ENCODE measurements around the gene ARIH1.

Gene ARIH1

DNA sequence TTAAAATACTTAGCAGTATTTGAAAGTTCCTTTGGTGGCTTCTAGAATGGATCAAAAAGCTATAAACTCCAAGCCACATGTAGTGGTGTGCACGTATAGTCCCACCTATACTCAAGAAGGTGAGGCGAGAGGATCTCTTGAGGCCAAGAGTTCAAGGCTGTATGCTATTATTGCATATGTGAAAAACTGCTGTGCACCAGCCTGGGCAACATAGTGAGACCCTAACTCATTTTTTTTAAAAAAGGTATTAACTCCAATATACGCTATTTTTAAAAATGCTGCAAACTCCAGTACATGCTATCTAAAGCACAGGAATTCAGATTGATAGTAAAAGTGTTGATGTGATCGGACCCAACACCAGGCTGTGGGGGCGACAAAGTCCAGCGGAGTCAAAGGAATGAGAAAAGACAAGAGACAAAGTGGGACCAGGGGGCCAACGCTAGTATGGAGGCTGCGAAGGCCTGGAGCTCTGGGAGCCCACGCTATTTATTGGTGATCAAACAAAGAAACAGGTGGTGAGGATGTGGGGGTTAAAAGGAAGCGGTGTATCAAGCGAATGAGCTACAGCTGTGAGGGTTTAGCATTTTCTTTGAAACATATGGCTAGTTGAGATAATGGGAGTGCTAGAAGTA, 66.6 kb downstream of the ARIH1 start:
- no peak for DNase-seq (ENCODE audit: low read depth)

DNA sequence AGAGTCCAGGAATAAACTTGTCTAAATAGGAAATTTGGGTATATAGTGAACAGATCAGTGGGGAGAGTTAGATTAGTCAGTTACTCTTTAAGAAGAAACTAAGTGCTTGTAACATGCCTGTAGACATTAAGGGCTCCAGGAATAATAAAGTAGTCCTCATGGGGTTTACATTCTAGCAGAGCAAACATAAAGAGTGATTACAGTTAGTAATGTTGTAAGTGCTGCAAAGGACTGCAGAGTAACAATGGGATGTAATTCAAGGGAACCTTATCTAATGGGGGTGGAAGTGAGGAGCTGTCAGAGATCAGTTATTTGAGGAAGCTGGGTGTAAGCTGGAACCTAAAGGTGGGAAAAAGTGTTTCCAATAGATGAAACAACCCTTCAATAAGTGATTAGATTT, 67.5 kb downstream of the ARIH1 start:
- DNase-seq (ENCODE audit: low read depth) = no peak

DNA sequence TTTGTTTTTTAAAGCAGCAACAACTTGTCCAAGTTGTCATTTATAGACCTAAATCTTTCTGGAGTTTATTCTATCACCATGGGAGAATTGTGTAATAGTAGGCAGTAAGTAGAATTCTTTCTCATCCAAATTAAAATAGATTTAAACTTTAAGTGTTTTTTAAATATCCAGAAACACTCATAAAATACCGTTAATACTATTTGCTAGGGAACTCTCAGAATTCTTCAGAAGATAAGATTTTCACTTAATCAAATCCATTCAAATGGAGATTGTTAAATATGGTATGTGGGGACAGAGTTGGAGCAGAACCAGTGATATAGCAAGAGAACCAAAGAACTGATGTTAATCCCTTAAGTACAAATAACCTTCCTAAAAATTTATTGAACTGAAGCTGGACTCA, 71.0 kb downstream of the ARIH1 start:
- DNase-seq (ENCODE audit: low read depth) = no peak

DNA sequence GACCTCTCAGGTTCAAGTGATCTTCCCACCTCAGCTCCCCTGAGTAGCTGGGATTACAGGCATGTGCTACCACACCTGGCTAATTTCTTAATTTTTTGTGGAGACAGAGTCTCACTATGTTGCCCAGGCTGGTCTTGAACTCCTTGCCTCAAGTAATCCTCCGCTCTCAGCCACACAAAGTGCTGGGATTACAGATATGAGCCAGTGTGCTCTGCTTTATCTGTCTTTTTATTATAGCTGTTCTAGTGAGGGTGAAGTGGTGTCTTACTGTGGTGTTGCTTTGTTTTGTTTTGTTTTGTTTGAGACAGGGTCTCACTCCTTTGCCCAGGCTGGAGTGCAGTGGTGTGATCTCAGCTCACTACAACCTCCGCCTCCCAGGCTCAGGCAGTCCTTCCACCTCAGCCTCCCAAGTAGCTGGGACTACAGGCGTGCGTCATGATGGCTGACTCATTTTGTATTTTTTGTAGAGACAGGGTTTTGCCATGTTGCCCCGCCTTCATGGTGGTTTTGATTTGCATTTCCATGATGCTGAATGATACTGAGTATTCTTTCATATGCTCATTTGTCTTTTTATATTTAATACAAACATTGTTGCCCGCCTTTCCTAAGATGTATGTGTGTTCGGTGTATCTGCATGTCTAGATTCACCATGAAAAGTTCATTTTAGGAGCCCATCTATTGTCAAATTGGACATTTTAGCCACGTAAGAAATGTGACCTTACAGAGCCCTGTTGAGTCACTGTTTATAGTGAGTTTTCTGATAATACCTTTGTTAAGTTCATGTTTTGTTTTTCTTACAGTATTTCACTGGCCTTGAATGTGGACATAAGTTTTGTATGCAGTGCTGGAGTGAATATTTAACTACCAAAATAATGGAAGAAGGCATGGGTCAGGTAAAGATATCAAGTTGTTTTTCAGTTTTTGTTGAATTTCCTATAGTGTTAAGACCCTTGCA, 80.6 kb downstream of the ARIH1 start:
- peak; percentile 14 for DNase-seq (ENCODE audit: low read depth)

DNA sequence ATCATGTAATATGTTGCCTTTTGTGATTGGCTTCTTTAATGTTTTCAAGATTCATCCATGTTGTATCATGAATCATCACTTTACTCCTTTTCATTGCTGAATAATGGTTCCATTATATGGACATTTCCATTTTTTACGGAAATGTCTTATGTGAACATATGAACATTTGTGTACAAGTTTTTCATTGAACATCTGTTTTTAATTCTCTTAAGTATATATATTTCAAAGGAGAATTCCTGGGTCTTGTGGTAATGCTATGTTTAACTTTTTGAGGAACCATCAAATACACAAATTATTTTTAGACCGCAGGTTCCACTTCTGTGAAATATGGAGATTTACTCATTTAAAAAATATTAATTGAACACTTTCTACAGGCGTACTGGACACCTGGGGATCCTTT, 85.7 kb downstream of the ARIH1 start:
- no peak for DNase-seq (ENCODE audit: low read depth)

DNA sequence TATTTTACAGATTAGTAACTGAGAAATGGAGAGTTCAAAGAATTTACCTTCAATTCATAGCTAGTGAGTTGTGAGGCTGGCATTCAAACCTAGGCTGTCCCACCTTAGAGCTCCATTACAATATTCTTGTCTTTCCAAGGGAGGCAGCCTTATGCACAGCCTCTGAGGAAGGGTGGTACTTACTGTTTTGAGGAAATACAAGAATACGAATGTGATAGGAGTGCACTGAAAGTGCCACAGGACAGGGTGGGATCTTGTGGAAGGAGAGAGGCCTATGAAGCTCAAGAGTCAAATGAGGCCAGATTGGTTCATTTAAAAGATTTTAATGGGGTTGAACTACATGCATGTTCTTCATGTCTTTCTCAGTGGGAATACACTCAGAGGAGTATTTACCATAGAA, 86.3 kb downstream of the ARIH1 start:
- DNase-seq (ENCODE audit: low read depth) = no peak

DNA sequence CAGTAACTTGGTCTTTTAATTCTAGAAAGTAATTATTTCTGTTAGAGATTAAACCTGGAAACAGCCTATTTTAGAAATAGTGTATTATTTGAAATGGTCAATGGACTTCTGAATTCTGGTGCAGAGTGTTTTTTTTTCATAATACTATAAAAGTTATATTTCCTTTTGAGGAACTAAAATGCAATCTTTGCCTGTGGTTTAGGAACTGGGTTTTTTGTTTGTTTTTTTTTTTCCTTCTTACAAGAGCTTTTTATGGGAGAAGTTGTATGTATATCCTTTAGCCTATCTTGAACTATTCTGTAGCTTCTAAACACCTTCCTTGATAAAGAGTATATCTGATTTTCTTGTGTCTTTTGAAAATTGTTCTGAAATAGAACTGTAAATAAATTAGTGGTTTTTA, 88.3 kb downstream of the ARIH1 start:
- DNase-seq (ENCODE audit: low read depth) = no peak

DNA sequence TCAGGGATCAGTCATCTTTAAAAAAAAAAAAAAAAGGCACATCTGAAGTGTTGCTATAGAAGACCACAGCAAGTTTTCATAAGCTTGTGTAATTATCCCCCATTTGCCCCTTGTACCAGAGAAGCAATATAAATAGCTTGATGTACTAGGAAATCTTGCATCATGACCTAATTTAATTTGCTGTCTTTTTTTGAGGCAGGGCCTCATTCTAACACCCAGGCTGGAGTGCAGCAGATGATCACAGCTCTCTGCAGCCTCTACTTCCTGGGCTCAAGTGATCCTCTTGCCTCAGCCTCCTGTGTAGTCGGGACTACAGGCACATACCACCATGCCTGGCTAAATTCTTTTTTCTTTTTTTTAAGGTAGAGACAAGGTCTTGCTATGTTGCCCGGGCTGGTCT, 88.7 kb downstream of the ARIH1 start:
- DNase-seq (ENCODE audit: low read depth) = no peak

DNA sequence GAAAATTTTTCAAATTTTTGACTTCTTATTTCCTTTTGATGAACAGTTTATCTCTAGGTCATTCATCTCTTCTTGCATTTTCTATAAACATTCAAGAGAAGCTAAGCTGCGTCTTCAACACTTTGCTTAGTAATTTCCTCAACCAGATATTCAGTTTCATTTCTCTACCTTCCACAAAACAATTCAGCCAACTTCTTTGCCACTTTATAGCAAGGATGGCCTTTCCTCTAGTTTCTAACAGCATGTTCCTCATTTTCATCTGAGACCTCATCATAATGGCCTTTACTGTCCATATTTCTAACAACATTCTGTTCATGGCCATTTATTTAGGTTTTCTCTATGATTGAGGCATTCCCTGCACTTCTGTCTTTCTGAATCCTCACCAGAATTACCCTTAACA, 90.0 kb downstream of the ARIH1 start:
- no peak for DNase-seq (ENCODE audit: low read depth)

DNA sequence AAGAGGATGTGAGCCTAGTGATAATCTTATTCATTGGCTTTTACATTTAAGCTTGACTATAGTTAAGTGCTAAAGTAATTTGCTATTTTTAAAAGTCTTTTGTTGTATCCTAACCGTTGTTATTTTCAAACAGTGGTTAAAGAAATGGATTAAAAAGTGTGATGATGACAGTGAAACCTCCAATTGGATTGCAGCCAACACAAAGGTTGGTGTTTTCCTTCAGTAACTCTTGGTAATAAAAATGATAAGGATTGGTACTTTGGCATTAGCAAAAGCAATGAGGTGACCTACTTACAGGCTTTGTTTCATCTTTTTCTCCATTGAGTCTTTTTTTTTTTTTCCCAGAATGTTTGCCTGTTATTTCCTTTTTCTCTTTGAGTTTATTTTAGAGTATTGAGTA, 92.8 kb downstream of the ARIH1 start:
- no peak for DNase-seq (ENCODE audit: low read depth)

DNA sequence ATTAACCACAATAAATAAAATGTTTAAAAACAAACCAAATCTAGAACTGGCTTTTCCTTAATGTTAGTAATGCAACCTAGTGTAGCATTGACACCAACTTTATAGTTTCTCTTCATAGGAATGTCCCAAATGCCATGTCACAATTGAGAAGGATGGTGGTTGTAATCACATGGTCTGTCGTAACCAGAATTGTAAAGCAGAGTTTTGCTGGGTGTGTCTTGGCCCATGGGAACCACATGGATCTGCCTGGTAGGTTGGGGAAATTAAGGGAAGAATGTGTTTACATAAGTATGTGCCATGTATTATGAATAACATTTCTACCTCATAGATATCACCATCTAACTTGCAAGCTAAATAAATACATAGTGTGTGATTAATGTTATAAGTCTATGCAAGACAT, 95.9 kb downstream of the ARIH1 start:
- DNase-seq (ENCODE audit: low read depth) = no peak

DNA sequence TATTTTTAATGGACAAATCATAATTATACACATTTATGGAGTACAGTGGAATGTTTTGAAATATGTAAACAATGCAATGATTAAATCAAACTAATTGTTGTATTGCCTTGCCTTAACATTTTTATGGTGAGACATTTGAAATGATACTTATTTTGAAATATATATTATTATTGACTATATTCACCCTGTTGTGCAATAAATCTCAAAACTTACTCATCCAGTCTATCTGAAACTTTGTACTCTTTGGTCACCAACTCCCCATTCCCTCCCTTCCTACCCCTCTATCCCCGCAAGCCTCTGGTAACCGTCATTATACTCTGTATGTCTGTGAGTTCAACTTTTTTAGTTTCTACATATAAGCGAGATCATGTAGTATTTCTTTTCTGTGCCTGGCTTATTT, 105.7 kb downstream of the ARIH1 start:
- no peak for DNase-seq (ENCODE audit: low read depth)

DNA sequence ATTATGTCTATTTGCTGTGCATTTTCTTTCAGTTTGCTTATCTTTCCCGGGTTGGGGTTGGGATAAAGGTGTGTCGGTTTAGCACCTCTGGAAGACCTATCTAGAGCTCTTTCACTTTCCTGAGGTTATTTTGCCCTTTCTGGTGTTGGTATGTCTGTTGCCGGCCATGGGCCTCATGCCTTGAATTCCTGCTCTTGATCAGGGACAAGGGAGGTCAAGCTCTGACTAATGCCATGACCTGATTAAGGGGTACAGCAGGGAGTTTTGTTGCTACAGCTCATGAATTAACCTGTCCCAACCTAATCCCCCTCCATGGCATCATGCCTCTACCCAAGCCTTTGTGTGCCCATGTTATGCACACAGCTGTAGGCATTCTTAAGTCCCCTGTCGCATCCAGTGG, 109.9 kb downstream of the ARIH1 start:
- DNase-seq (ENCODE audit: low read depth) = no peak

DNA sequence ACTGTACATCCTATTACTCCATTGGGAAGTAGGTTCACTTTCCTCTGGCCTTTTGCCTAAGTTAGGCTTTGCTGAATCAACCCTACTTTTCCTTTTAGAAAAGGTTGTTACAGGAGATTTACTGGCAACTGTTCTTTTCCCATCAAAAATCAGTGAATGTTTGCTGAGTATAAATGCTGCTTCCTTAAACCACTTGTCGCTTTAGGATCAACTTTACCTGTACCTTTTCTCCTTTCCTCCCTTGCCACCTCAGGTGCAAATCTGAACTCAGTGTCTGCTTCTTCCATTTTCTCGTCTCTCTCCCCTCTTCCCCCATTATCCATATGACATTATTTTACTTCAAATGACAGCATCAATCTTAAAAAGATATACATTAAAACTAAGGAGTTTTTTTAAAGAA, 110.9 kb downstream of the ARIH1 start:
- no peak for DNase-seq (ENCODE audit: low read depth)

DNA sequence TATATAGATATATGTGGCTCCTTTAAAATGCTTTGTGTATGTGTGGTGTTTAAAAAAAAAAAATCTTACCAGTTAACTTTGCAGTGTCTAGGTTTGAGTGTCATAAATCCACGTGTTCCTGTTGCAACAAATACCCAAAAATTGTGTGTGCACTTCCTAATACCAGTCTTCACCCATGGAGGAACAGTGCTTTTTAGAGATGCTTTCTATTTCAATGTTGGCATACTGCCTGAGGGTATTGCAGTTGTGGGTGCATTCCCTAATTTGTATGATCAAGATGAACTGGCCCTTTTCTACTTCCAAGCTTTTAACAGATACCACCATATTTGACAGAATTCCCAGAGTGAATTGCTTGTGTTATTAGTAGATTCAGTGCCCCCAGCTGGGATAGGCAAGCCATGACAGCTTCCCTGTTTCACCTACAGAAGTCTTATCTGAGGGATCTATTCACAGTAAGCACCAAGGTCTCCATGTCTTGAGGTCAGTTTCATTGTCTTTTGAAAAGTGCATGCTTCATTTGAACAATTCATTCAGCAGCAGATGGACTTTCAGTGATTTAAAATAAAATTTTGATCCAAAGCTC, 111.4 kb downstream of the ARIH1 start:
- peak; percentile 4 for DNase-seq (ENCODE audit: low read depth)

DNA sequence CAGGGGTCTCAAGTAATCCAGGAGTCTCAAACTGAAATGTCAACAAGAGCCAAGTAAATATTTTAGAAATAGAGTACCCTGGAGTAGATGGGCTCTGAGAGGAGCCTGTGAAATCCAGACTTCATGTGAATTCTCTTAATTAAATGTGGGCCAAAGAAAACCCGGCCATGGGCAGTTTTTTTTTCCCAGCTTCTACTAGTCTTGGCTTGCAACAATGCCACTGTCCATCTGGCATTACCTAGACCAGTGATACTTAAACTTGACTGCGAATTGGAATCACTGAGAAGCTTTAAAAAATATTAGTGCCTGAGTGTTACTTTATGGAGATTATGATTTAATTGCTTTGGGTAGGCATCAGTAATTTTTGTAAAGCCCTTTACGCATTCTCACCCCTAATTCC, 114.0 kb downstream of the ARIH1 start:
- no peak for DNase-seq (ENCODE audit: low read depth)

DNA sequence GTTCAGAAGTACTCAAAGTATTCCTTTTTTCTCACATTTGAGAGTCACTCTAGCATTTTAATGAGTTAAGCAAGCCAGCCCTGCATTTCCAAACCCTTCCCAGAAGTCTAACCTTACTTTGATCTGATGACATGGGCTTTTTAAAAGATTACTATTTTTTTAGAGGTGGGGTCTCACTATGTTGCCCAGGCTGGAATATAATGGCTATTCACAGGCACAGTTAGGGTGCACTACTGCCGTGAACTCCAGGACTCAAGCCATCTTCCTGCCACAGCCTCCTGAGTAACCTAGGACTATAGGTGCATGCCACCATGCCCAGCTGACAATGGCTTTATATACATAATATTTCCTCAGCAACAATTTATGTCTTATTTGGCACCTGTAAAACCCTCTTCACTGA, 116.3 kb downstream of the ARIH1 start:
- no peak for DNase-seq (ENCODE audit: low read depth)

DNA sequence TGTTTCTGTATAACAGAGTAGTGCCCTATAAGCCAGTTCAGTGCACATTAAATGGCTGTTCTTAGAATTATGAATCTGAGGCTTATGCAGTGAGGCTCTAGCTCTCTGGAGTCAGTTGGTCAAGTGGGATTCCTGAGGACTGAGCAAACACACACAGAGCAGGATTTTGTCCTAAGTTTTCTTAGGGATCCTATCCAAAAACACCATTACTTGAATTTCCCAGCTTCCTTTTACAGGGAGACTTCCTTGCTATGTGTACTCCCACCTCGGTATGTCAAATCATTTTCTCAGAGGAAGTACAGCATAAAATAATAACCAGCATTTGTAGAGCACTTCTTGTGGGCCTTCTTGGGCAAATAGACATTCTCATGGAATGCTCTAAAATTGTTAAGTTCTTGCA, 117.2 kb downstream of the ARIH1 start:
- DNase-seq (ENCODE audit: low read depth) = peak; percentile 76

DNA sequence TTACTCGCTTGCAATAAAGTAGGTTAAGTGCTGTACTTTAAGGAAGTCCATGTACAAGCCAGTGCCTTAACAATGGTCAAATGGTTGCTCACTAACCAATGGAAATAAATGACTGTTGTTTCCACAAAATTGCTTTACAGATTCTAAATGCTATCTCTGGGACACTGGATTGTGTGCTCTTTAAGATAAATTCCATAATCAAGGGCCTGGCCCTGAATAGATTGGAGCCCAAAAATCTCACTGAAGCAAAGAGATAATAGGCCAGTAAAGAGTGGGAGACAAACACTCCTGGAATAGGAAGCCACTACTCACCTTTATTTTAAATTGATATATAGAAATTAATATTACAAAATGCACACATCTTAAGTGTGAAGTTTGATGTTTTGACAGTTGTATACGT, 118.0 kb downstream of the ARIH1 start:
- DNase-seq (ENCODE audit: low read depth) = no peak

DNA sequence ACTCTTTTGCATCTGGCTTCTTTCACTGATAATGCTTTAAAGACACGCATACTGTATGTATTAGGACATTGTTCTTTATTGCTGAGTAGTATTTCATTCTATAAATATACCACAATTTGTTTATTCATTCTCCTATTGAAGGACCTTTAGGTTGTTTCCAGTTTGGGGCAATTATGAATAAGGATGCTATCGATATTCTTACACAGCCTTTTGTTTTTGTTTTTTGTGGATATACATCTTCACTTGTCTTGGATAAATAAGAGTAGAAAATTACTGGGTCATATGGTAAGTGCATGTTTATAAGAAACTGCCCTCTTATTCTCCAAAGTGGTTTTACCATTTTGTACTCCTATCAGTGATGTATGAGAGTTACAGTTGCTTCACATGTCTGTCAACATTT, 118.5 kb downstream of the ARIH1 start:
- DNase-seq (ENCODE audit: low read depth) = no peak

DNA sequence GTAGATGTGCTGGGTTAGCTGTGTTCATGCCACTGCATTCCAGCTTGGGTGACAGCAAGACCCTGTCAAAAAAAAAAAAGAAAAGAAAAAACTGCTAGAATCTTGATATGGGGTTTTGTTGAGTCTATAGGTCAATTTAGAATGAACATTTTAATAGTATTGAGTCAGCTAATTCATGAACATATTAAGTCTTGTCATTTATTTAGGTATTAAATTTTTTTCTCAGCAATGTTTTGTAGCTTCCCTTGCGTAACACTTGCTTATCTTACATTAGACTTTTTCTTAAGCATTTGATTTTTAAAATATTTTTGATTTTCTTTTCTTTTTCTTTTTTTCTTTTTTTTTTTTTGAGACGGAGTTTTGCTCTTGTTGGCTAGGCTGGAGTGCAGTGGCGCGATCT, 119.7 kb downstream of the ARIH1 start:
- DNase-seq (ENCODE audit: low read depth) = no peak

DNA sequence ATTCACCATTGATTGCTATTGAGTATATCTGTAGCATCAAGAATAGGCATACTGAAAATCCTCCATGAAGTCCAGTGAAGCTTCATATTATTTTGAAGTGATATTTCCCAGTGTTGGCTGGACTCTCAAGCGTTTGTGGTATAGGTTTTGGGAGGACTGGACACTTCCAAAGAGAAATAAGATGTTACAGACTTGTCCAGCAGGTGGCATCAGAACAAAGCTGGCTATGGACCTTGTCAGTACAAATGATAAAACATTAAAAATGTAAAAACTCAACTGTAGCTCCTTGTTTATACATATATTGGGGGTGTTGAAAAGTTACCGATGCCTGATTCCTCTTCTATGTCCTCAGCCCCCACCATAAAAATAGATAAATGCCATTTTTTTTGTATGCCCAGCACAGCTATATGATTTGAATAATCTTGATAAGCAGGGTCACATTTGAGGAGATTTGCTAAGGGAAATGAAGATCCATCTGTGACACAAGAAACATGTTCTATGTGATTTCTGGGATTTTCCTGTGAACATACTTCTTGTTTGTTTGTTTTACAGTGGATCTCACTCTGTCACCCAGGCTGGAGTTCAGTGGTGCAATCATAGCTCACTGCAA, 125.8 kb downstream of the ARIH1 start:
- peak; percentile 44 for DNase-seq (ENCODE audit: low read depth)

DNA sequence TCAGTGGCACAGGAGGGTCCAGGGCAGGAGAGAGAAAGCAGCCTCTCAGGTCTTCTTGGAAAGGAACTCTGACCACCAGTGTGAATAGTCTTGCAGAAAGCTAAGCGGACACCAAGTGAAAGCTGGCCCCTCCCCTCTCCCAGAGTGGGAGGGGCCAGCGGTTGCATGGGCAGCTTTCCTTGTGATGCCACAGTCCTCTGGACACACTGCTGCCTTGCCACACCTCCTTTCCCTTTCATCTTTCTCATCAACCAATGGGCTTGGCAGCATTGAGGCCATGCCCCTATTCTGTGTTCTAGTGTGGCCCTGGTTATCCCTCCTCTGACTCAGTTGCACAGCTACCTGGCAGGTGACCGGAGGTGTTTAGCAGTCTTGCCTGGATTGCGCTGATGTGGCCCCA, 130.7 kb downstream of the ARIH1 start:
- DNase-seq (ENCODE audit: low read depth) = no peak
